ENCODE measurements around the gene CCDC80.

DNA sequence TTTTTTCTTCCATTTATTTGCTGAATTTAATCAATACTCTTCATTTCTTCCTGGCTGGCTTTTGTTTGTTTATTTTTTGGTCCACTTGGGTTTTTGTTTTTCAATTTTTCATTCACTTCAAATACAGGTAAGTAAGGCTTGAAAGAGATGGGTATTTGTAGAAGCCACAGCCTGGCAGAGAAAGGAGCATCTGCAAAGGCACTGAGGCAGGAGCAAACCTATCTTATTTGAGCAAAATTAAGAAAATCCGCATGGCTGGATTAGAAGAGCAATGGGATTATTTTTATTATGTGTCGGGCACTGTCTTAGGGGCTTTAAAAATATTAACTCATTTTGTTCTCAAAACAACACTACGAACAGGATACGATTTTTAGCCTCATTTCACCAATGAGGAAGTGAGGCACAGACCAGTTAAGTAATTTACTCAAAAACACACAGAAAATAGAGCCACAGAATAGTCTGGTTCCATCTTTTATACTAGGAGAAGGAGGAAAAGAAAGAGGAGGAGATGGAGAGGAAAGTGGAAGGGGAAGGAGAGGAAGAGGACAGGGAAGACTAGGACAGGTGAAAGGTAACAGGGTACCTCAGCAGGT is 35.1 kb upstream of the CCDC80 start:
- TF ChIP-seq POLR2A (IDR thresholded peaks at IDR 0.05; ENCODE audit: extremely low read depth, insufficient read length): no peak
- TF ChIP-seq, protein P1, sequence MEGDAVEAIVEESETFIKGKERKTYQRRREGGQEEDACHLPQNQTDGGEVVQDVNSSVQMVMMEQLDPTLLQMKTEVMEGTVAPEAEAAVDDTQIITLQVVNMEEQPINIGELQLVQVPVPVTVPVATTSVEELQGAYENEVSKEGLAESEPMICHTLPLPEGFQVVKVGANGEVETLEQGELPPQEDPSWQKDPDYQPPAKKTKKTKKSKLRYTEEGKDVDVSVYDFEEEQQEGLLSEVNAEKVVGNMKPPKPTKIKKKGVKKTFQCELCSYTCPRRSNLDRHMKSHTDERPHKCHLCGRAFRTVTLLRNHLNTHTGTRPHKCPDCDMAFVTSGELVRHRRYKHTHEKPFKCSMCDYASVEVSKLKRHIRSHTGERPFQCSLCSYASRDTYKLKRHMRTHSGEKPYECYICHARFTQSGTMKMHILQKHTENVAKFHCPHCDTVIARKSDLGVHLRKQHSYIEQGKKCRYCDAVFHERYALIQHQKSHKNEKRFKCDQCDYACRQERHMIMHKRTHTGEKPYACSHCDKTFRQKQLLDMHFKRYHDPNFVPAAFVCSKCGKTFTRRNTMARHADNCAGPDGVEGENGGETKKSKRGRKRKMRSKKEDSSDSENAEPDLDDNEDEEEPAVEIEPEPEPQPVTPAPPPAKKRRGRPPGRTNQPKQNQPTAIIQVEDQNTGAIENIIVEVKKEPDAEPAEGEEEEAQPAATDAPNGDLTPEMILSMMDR (IDR thresholded peaks at IDR 0.05; ENCODE audit: low read depth, low read length): no peak

Measured in NB4 (cell line).